ENCODE measurements around the gene EFNA1. TPM values are rescaled to one million over a fixed set of nuclear protein-coding genes. Genes with fewer than 3 reads are reported as not detected.

Gene EFNA1, protein sequence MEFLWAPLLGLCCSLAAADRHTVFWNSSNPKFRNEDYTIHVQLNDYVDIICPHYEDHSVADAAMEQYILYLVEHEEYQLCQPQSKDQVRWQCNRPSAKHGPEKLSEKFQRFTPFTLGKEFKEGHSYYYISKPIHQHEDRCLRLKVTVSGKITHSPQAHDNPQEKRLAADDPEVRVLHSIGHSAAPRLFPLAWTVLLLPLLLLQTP
- polyA plus RNA-seq (2013, experiment 1 of 2; ENCODE audit: insufficient read length): 0.28 TPM
- polyA plus RNA-seq (2013, experiment 2 of 2; ENCODE audit: insufficient read length): 1.8 TPM

DNA sequence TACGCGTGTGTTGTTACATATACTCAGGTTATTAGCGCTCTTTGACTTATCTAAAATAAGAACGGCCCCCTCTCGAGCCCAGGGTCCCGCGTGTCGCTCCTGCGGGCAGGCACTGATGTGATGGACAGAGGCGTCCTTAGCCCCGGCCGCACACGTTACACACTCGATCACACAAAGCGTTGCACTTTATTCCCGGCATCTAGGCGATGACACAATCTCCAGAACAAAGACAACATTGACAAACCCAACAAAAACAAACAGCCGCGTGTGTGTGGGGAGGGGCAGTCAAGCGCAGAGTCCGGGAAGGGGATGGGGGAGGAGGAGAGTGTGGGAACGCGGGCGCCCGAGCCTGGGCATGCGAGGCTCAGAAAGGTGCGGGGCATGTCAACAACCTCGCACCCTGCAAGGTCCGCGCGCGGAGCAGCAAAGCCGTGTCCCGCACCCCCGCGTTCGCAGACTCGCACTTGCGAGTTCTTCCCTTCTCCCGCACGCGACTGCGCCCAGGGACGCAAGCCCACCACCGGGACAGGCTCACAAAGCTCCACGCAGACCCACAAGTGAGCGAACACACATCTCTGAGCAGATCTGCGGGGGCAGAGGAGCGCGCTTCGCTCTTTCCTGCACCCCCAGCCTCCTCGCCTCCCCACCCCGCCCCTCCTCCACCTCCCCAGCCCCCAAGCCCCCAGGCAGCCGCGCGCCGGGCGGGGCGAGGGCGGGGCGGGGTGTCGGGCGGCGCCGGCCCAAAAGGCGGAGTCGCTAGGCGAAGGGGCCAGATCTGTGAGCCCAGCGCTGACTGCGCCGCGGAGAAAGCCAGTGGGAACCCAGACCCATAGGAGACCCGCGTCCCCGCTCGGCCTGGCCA, at the start of gene EFNA1:
TSS of gene EFNA1 (plus strand) at position 772 of the 862 bp plus-strand sequence. CDS start 102 bp downstream, outside the sequence.
- peak; percentile 17 for DNase-seq

DNA sequence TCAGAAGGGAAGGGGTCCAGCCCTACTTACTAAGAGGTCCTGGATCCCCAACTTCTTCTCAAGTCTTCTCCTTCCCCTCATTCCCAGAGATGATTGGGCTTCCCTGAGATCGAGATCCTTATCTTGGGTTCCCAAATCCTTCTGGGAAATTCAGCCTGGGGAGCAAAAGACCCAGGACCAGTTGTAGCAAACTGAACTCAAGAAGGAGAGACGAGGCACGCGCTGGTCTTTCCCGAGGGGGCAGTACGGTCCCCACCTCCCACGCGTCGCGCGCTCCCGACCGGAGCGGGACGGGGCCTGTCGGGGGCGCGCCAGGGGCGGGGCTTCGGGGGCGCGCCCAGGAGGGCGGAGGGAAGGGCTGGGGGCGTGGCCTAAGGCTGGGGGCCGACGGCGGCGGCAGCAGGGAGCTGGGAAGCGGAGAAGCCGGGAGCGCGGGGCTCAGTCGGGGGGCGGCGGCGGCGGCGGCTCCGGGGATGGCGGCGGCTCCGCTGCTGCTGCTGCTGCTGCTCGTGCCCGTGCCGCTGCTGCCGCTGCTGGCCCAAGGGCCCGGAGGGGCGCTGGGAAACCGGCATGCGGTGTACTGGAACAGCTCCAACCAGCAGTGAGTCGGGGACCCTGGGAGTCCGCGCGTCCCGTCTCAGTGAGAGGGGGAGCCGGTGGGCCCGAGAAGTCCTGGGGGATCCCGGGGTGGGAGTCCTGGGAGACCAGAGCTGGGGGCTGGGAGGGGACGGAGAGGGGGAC, 49.0 kb upstream of the EFNA1 start, which contains the start of gene EFNA3:
TSS of gene EFNA3 (plus strand) at position 369 of the 741 bp plus-strand sequence. CDS start at position 474, 105 bp downstream.
- DNase-seq: peak; percentile 60

DNA sequence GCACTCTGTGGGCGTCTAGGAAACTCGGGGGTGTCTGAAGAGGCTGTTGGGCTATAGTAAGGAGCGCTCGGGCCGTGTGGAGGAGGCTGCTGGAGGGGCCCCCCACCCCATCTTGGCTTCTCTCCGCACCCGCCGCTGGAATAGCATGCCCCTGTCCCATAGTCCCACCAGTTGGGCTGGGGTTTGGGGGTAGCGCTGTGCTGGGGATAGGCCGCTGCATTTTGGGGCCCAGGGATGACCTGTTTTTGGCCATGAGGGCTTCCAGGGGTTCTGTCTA, 48.5 kb upstream of the EFNA1 start:
- no peak for DNase-seq

DNA sequence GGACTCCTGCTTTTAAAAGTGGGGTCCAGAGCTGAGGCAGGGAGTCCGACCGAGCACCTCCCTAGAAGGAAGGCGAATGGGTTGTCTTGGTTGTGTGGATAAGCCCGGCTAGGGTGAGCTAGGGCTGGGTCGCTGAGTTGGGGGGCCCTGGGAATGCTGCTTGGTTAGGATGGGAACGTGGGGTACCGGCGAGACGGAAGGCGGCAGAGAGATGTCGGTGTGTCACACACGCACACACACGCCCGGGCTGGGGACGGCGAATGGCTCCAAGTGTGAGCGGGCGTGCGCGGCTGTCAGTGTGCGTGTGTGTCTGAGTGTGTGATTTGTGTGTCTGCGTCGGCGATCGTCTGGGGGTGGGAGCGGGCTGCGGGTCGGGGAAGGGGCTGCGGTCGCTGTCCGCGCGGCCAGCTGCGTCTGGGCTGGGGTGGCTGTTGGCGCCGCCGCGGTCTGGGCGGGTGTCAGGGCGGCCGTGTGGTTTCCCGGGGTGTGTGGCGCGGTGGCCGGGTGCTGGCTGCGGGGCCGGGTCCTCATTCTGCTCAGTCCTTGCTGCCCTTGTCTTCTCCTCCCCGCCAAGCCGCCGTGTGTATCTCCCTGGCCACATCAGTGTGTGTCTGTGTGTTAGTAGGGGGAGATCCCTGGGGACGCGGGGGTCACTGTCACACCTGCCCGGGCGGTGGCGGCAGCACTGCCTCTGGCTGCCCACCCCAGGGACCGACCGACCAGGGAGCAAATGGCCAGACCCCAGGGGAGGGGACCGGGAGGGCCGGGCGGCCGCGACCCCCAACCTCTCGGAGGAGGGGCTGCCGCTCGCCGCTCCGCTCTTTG, 48.0 kb upstream of the EFNA1 start:
- DNase-seq: no peak

DNA sequence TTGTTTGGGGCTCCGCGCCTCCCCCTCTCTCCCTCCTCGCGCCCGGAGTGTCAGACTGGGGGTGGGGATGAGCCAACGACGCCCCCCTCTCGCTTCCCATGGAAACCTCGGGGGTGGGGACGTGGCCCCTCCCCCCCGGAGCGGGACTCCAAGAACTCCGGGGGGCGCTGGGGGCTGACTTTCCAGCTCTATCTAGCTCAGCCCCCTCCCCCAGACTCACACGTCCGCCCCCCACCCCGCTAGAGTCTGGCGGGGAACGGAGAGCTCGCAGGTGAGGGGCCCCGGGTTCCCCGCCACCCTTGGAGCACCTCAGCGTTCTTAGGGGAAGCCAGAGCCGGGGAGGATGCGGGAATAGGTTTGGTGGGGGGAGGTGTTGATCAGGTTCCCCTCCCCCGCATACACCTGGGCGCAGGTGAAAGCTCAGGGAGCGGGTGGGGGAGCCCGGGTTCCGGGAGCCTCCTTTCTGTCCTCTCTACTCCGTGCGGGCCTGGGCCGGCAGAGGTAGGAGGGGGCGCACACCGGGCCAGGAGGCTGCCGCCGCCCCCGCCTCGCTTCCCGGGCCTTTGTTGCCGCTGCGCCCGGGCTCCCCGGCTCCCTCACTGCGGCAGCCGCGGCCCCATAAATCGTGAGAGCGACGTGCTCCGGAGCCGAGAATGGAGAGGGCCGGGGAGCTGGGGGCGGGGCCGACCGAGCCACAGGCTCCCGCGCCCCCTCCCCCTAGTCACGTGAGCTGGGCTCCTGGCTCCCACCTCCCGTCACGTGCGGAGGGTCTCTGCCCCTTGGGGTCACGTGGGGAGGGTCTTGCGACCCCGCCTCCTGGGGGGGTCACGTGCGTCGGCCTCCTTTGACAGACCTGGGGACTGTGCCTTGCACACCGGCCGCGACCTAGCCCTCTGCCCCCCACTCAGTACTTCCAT, 47.1 kb upstream of the EFNA1 start:
- no peak for DNase-seq

DNA sequence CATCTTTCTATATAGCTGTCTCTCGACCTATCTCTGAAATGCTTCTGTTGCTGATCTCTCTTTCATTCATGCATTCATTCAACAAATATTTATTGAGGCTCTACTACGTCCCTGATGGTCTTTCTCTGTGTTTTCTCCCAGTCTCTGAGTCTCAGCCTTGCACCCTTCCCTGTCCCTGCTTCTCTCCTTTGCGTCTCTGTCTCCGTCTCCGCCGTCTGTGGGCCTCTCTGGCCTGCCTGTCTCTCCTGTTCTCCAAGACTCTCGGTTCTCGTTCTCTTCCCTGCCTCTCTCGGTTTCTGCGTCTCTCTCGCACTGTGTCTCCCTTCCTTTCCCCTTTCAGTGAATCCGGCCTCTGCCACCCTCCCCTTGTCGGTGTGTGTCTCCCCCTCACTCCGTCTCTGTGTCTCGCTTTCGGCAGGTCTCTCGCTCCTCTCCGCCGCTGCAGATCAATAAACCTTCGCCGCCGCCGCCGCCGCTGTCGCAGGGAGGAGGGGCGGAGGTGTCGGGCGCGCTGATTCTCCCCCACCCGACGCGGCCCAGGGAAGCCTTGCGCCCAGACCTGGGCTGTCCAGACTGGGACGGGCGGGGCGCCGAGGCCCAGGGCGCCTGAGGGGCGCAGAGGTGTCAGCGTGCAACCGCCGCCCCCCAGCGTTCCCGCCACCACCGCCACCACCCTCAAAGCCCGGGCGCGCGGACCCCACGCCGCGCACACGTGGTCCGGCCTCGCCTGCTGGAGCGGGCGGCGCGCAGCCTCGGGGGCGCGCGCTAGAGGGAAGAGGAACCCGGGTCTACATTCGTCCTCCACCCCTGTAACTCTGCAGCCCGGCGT, 46.0 kb upstream of the EFNA1 start:
- no peak for DNase-seq

DNA sequence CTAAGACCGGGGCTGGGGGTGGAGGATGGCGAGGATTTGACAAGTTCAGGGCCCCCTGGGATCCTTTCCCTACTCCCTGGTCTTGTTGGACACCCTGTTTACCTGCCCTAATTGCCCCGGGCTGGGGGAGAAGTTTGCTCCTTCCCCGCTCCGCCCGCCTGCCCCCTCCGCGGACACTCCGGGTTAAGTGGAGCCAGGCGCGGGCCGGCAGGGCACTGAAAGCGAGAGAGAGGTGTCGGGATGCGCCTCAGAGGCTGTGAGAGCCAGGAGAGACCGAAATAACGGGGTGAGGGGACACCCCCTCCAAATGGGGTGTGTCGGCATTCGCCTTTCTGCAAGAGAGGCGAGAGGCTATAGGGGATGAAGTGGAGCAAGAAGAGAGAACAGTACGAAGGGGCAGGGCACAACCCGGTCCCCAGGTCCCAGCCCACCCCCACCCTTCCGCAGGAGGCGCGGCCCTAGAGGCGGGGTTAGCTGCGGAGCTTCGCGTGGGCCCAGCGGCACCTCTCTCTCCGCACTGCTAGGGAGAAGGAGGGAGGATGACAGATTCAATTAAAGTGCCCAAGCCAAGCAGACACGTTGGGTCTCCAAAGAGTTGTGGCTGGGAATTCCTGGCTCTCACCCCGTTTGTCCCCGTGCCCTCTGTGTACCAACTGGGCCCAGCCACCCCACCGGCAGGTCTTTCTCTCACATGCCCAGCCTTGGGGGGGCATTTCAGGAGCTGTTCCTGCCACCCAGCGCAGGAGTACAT, 45.2 kb upstream of the EFNA1 start:
- DNase-seq: no peak

DNA sequence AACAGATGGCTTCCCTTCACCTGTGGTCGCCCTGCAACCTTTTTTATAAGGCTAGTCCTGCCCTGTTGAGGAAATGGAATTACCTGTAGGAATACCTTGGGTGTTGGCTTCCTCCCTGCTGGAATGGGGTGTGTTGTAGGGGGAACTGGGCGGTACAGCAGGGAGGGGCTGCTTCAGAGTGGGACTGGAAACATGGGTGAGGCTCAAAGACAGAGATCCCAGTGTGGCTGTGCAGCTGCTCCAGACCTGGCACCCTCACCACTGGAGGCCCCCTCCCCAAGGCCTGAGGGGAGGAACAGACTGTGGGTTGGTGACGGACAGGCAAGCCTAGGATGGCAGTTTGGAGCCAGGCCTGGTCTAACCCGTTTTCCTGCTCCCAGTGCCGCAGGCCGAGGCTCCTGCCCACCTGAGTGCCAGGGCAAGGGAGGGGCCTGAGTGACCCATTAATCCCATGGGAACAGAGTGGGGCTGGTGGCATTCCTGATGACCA, 44.6 kb upstream of the EFNA1 start:
- no peak for DNase-seq

DNA sequence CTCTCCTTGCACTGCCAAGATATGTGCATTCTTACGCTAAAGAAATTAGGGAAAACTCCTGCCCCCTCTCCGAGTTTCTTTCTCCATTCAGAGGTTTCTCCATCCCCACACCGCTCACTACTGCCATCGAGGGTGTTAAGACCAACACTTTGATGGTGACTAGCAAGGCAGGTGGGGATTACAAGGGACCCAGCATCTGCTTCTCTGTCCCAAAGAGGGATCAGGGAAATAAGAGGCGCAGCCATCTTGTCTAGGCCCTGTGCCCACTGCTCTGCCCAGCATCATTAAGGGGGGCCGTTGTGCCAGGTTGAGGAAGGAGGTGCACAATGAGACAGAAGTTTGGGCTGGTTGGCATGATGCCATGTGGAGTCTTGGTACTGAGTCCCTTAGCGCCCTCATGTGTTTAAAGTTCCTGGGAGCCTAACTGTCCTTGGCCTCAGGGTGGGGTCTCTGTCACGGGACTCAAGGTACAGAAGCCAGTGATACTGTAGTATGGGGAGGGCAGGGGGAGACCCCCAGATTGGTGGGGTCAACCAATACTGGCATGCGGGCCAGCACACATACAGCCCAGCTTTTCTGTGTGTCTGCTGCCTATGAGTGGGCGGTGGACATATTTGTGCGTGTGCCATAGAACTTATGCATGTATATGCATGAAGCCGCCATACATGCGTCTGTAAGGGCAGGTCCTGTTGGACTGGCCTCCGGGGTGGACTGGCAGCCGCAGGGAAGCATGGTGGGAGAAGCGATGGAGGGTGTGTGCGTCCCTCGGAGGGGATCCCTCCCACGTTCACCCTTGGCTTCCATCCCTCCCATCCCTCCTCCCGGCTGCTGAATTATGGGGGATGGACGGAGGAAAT, 43.6 kb upstream of the EFNA1 start:
- DNase-seq: peak; percentile 52

DNA sequence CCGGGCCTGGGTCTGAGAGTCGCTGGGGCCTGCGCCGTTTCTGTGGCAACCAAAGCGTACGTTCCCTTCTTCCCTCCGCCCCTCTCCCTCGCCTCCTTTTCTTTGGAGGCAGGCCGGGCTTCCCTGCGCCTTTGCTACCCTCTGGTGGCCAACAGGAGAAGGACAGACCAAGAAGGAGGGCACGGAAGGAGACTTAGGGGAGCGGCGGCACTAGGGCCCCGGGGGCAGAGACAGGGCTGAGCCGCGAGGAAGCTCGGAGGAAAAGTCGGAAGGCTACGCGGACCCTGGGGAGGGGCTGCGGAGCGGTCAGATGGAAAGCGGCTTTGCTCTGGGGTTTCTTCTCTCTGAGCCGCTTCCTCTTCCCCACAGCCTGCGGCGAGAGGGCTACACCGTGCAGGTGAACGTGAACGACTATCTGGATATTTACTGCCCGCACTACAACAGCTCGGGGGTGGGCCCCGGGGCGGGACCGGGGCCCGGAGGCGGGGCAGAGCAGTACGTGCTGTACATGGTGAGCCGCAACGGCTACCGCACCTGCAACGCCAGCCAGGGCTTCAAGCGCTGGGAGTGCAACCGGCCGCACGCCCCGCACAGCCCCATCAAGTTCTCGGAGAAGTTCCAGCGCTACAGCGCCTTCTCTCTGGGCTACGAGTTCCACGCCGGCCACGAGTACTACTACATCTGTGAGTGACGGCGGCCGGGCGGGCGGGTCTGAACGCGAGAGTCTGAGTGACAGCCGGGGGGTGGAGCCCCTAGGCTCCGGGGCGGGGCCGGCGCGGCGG, 42.8 kb upstream of the EFNA1 start:
- DNase-seq: peak; percentile 95

DNA sequence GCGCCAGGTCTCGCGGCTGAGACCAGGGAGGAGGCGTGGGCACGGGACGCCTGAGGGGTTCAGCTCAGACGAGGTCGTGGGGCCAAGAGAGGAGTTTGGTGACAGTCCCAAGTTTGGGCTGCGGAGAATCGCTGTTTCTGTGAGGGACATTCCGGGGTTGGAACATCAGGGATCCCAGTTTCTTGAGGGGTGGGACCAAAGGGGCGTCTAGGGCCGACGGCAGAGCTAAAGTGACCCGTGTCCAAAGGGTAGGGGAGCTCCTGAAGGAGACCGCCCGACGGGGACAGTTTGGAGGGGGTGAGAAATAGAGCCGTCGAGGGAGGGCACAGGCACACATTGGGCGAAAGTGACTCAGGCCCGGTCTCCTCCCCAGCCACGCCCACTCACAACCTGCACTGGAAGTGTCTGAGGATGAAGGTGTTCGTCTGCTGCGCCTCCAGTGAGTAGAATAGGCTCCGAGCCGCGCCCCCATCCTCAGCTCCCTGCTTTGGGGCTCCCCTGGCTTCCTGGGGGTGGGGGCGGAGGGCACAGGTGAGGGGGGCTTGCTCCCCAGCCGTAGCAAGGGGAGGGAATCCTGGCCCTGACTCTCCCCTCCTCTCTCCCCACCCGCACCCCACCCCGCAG, 42.1 kb upstream of the EFNA1 start:
- peak; percentile 40 for DNase-seq

DNA sequence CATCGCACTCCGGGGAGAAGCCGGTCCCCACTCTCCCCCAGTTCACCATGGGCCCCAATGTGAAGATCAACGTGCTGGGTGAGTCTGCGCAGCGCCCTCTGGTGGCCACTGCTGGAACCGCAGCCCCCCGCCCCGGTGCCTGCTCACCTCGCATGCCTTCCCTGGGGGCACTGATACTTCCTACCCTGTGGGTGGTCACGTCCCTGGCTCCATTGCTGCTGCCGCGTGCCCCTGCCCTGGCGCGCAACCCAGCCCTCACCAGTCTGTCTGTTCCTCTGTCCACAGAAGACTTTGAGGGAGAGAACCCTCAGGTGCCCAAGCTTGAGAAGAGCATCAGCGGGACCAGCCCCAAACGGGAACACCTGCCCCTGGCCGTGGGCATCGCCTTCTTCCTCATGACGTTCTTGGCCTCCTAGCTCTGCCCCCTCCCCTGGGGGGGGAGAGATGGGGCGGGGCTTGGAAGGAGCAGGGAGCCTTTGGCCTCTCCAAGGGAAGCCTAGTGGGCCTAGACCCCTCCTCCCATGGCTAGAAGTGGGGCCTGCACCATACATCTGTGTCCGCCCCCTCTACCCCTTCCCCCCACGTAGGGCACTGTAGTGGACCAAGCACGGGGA, 41.4 kb upstream of the EFNA1 start:
- peak; percentile 49 for DNase-seq

DNA sequence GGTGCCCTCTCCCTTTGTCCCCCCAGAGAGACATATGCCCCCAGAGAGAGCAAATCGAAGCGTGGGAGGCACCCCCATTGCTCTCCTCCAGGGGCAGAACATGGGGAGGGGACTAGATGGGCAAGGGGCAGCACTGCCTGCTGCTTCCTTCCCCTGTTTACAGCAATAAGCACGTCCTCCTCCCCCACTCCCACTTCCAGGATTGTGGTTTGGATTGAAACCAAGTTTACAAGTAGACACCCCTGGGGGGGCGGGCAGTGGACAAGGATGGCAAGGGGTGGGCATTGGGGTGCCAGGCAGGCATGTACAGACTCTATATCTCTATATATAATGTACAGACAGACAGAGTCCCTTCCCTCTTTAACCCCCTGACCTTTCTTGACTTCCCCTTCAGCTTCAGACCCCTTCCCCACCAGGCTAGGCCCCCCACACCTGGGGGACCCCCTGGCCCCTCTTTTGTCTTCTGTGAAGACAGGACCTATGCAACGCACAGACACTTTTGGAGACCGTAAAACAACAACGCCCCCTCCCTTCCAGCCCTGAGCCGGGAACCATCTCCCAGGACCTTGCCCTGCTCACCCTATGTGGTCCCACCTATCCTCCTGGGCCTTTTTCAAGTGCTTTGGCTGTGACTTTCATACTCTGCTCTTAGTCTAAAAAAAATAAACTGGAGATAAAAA, 40.7 kb upstream of the EFNA1 start:
- DNase-seq: no peak

DNA sequence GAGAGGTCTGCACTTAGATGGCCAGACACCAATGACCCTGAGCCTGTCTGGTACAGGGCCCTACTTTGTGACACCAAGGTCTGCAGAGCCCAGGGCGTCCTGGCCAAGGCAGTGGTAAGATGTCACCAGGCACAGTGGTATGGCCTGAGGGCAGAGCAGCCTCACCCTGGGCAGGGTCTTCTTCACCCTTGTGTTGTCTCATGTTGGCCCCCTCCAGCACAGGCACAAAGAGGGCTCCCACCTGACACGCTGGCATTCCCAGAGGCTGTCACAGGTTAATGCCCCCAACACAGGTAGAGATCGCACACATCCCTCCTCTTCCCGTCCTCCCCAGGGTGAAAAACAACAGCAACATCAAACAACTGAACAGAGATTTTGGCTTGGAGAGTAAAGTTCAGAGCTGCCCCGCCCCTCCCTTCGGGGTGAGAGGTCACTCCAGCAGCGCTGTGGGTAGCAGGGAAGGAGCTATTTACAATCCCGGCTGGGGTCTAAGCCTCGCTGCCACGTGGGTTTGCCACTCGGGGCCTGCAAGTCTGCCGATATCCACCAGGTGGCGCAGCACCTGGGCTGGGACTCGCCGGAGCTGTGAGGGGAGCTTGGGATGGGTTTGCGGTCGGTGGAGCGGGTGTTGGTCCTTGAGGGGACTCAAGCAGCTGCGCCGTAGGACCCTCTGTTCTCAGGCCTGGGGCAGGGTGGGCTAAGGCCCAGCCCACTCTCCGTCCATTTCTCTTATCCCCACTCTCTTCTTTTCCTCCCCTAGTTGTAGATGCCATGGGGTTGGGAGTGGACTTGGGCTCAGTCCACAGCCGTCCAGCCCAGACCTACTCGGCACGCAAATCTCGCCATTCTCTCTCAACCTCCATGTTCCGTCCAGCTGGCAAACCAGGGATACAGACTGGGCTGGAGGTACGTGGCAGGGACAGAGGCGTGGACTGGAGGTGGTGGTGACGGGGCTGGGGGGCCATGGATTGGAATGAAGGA, 36.3 kb upstream of the EFNA1 start:
- peak; percentile 70 for DNase-seq

DNA sequence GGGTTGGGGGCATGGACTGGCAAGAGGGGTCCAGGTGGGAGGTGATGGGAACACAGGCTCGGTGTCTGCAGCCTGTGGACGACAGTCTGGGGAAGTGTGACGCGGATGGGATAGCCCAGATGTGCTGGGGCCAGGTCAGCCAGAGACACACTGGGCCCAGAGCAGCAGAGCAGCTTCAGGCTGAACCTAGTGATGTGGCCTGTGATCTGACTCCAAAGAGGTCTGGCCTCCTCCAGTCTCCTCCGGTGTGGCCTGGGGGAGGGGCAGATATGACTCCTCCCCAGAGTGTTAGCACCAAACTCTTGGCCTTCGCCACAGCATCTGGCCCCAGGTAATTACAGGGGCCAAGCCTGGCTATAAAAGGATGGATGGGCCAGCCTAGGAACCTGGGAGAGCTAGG, 35.5 kb upstream of the EFNA1 start:
- no peak for DNase-seq
